ENCODE data around the gene ADAMTS1.

Gene ADAMTS1

DNA sequence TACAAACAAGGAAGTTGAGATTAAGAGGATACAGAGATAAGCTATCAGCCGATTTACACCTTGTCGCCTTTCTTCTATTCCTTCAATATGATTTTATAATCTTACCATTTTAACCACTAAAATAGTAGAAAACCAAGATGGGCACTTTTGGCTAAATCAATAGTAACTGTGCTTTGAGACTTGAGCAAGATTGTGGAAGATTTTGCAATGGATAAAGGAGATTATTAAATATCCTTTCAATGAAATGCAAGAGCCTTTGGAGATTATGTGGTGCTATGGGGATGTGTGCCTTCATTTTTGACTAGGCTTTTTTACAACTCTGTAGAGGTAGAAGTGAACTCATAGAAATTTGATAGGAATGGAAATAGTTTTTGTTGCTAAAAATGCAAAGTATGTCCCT lies 33.7 kb downstream of the ADAMTS1 start:
- DNase-seq = no peak

GRCh38 chr21:26810676-26811415 lies 34.4 kb downstream of the ADAMTS1 start:
- no peak for DNase-seq

- DNase-seq = no peak
Observed at GRCh38 chr21:26810266-26810665, 34.9 kb downstream of the ADAMTS1 start.

- DNase-seq = no peak
Observed at GRCh38 chr21:26809745-26810144, 35.5 kb downstream of the ADAMTS1 start.

DNA sequence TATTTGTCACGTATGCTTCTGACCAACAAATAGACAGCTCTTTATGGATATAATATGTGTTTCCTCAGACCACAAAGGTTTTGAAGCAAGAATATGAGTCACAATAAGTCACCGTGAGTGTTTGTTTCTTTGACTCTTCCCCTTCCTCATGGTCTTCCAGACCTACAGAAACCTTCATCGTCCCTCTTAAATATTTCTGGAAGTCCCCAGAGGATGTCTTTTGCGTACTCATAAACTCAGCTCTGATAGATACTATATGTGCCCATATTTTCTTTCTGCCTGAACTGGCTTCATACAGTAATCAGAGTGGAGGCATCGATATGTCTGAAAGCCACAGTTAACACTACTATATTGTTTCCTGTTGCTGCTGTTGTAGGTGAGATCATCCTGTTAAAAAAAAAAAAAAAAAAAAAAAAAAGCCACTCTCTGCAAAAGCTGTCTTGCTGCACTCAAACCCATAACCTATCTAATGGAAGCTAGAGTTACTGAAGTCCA lies 38.4 kb downstream of the ADAMTS1 start:
- no peak for DNase-seq

- no peak for DNase-seq
Observed at GRCh38 chr21:26804895-26805609, 40.2 kb downstream of the ADAMTS1 start.

- DNase-seq = no peak
Observed at GRCh38 chr21:26801498-26801897, 43.7 kb downstream of the ADAMTS1 start.

DNA sequence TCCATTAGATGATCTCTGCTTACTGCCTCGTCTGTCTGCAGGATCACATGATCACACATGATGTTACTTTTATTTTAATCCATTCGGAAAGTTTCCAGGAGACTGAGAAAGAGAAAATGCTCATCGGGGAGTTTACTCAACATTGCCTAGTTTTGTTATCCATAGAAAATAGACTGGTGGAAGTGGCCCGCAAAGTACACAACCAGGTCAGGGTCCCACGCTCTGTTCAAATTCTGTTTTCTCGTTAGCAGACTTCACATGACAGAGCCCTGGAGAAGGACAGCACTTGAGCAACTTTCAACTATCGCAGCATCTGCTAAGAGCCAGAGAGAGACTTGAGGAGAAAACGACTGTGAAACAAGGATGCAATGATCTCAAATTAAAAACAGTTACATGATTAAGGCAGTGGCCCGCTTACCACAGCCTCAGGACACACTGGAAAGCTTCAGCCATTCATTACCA lies 44.2 kb downstream of the ADAMTS1 start:
- no peak for DNase-seq

DNA sequence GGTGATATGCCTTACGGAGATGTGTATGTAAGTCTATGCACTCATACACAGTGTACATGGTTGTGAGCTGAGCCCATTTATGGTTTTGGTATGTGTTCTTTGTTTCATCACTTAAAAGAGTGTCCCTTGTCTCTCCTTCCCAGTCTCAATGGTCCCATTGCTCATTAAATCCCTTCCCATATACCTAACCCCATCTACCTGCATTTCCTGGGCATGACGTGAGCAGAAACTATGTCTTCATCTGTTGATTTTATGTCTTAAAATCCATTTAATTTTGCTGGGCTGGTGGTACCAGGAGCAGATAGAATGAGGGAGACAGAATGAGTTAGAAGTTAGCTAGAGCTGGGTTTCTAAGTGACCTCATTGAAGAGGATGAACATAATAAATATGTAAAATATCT lies 44.8 kb downstream of the ADAMTS1 start:
- no peak for DNase-seq

DNA sequence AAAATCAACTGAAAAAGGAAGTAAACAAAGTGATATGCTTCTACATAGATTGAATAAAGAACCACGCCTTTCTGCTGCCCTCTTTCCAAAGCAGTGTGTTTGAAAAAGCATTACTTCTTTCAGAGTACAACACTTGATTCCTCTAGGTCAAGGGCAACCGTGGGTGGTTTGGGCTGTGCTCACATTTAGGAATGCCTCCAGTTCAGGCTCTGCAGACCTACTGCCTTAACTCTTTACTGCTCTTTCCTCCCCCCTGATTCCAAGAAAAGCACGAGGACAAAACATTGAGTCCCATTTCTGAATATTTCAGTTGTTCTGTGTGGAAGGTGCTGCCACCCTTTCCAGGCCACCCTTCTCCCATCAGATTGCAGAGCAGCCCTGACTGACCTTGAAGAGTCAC lies 45.2 kb downstream of the ADAMTS1 start:
- DNase-seq = no peak

DNA sequence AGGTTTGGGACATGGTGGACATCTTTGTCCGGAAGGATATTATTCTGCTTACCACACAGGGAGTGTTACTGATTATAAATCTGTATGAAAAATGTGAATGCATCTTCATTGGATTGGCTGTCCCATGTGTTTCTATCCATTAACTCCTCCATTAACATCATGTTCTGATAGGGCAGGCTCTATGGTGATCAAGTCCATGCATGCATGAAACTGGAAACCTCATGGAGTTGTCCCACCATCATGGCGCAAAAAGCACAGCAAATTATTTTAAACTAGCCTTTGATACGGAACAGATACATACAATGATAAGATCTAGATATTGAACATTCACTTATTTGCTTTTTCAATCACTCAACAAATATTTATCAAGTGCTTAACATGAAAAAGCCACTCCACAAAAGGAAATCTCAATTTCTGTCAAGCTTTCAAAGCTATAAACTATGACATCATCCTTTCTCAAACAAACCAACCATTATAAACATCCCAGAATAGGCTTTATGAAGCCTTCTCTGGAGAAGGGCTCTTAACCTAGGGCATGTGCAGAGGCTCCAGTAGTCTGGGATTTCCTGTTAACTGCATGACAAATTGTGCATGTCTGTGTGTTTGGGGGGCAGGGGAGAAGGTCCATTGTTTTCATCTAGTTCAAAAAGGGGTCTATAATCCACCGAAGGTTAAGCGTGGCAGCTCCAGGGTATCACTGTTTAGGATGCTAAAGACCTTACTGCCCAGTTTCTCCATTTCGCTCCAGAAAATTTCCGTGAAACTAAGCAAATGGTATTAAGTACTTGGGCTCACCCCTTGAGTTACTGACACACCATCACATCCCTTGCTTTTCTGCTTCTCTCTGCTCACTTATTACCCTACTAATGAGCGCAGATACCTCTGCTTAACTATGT lies 46.1 kb downstream of the ADAMTS1 start:
- peak; percentile 49 for DNase-seq

- DNase-seq = no peak
Observed at GRCh38 chr21:26797878-26798456, 47.2 kb downstream of the ADAMTS1 start.

GRCh38 chr21:26795866-26796329 lies 49.3 kb downstream of the ADAMTS1 start:
- DNase-seq = peak; percentile 53

DNA sequence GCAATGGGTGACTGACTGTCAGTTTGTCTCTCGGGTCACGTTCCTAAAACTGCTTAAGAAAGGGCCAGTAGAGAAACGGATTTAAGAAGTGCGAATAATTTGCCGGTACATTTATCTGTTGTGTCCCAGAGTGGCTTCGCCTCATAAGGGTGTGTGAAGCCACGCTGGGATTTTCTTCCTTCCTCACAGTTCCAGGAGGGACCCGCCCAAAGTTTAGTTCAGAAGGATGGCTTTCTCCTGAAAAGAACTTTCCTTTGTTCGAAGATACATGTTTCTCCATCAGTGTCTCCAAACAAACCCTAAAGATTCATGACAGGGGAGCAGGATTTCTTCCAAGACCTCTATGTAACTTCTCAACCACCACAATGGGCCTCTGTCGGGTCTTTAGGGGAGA lies 49.8 kb downstream of the ADAMTS1 start:
- DNase-seq = no peak

GRCh38 chr21:26794597-26795411 lies 50.4 kb downstream of the ADAMTS1 start:
- DNase-seq = no peak

DNA sequence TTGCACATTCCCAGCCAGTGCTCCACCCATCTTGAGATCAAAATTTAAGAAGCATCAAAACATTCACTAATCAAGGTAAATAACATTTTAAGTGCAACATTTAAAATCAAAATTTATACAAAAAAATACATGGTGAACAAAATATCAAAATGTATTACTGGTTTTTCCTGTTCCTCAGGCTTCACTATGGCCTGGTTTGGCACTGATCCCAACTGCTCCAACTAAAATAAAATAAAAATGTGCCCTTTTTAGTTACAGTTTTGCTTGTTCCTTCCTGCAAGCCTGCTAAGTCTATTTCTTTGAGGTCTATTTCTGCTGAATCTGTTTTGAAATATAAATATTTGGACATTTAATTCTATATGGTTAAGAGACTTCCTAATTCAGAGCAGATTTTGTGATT lies 54.9 kb downstream of the ADAMTS1 start:
- DNase-seq = no peak

- no peak for DNase-seq
Observed at GRCh38 chr21:26788790-26789189, 56.4 kb downstream of the ADAMTS1 start.

Measured in NCI-H1092 (cell line).